OCI-LY1 (cell line): ENCODE measurements around the gene OR2T8.

Source experiments
- H2AFZ ChIP-seq: fragments of 200-600 bp; sonication (generic), shearing (Covaris generic); 2 replicates; pipeline ENCODE4 v1.6.0; 2014; ENCODE audit warnings: antibody characterized with exemption, mild to moderate bottlenecking, low read length
- H3F3A ChIP-seq: fragments of 200-600 bp; sonication (generic), shearing (Covaris generic); 2 replicates; pipeline ENCODE4 v1.6.0; 2014; ENCODE audit warnings: mild to moderate bottlenecking, antibody characterized with exemption, low read length, moderate library complexity; ENCODE audit not compliant: insufficient read depth
- H3K27ac ChIP-seq: fragments of 200-600 bp; sonication (generic); 2 replicates; pipeline ENCODE4 v1.5.1; 2014; ENCODE audit warnings: low read length, mixed run types, mild to moderate bottlenecking, low read depth; ENCODE audit not compliant: poor library complexity, severe bottlenecking
- H3K27me3 ChIP-seq: fragments of 200-600 bp; sonication (generic); 2 replicates; pipeline ENCODE4 v1.6.0; 2014; ENCODE audit warnings: antibody characterized with exemption, mild to moderate bottlenecking, low read length, moderate library complexity; ENCODE audit not compliant: insufficient read depth
- H3K36me3 ChIP-seq: fragments of 200-600 bp; sonication (generic); 2 replicates; pipeline ENCODE4 v1.6.1; 2014; ENCODE audit warnings: mild to moderate bottlenecking, antibody characterized with exemption, low read length, moderate library complexity, mixed read lengths; ENCODE audit not compliant: insufficient read depth
- H3K4me1 ChIP-seq: fragments of 200-600 bp; sonication (generic); 2 replicates; pipeline ENCODE4 v1.5.1; 2014; ENCODE audit warnings: mild to moderate bottlenecking, low read length, moderate library complexity; ENCODE audit not compliant: insufficient read depth, severe bottlenecking
- H3K4me2 ChIP-seq: fragments of 200-600 bp; sonication (generic), shearing (Covaris generic); 2 replicates; pipeline ENCODE4 v1.6.1; 2014; ENCODE audit warnings: low read length
- H3K4me3 ChIP-seq: fragments of 200-600 bp; sonication (generic); 2 replicates; pipeline ENCODE4 v1.5.1; 2014; ENCODE audit warnings: low read length, low read depth, mild to moderate bottlenecking, mixed read lengths; ENCODE audit not compliant: poor library complexity, severe bottlenecking
- H3K79me2 ChIP-seq: fragments of 200-600 bp; shearing (Covaris generic); 2 replicates; pipeline ENCODE4 v1.6.1; 2016; ENCODE audit warnings: mixed run types, low read length, mixed read lengths; ENCODE audit not compliant: insufficient read depth
- H3K9ac ChIP-seq: fragments of 200-600 bp; sonication (generic), shearing (Covaris generic); 2 replicates; pipeline ENCODE4 v1.6.1; 2014; ENCODE audit warnings: mild to moderate bottlenecking, low read length, mixed read lengths
- H3K9me2 ChIP-seq: fragments of 200-600 bp; sonication (generic), shearing (Covaris generic); 2 replicates; pipeline ENCODE4 v1.6.1; 2014; ENCODE audit warnings: low read depth, mild to moderate bottlenecking, low read length, mixed read lengths
- H3K9me3 ChIP-seq: fragments of 200-600 bp; shearing (Covaris generic); 2 replicates; pipeline ENCODE4 v1.6.1; 2014; ENCODE audit warnings: low read length, mixed read lengths
- H4K20me1 ChIP-seq: fragments of 200-600 bp; sonication (generic), shearing (Covaris generic); 2 replicates; pipeline ENCODE4 v1.6.0; 2016; ENCODE audit warnings: mild to moderate bottlenecking, low read length; ENCODE audit not compliant: insufficient read depth
- CTCF ChIP-seq: fragments of 200-600 bp; sonication (generic), shearing (Covaris generic); IDR thresholded peaks from 2 replicates; pipeline ENCODE4 v1.5.1; 2017; ENCODE audit warnings: mild to moderate bottlenecking, antibody characterized with exemption, low read length, moderate library complexity, mixed read lengths
- EZH2 ChIP-seq: fragments of 200-600 bp; sonication (generic), shearing (Covaris generic); IDR thresholded peaks from 2 replicates; pipeline ENCODE4 v1.8.0; 2017; ENCODE audit warnings: borderline replicate concordance, mixed run types, mild to moderate bottlenecking, antibody characterized with exemption, low read length, moderate library complexity, mixed read lengths

The OR2T8 gene

GRCh38 chr1:247923941-247924340 lies 3.9 kb downstream of the OR2T8 start:
- H3K9me2 ChIP-seq = no peaks in the 10 kb centered on the region
- H3K4me1 ChIP-seq = no peaks in the 10 kb centered on the region
- no peaks in the 10 kb centered on the region for H3F3A ChIP-seq
- H4K20me1 ChIP-seq = no peaks in the 10 kb centered on the region
- no peaks in the 10 kb centered on the region for H3K36me3 ChIP-seq
- H3K9me3 ChIP-seq = no peaks in the 10 kb centered on the region
- no peak overlapping the region for H3K4me3 ChIP-seq
- H3K79me2 ChIP-seq = no peaks in the 10 kb centered on the region
- no peak overlapping the region for H3K9ac ChIP-seq
- no peak overlapping the region for H3K27ac ChIP-seq
- no peaks in the 10 kb centered on the region for H3K27me3 ChIP-seq
- no peak overlapping the region for H3K4me2 ChIP-seq
- TF ChIP-seq CTCF = no peak
- TF ChIP-seq EZH2 = no peak
- H2AFZ ChIP-seq = no peak overlapping the region

- H3K36me3 ChIP-seq = no peaks in the 10 kb centered on the region
- no peaks in the 10 kb centered on the region for H3K9me2 ChIP-seq
- H3K27ac ChIP-seq = no peak within 1 kb of the TSS
- H3K4me2 ChIP-seq = no peak within 1 kb of the TSS
- no peak within 1 kb of the TSS for H2AFZ ChIP-seq
- H3K4me3 ChIP-seq = no peak within 1 kb of the TSS
- H3K9ac ChIP-seq = no peak within 1 kb of the TSS
- H3K4me1 ChIP-seq = no peaks in the 10 kb centered on the region
- TF ChIP-seq CTCF (no peak), EZH2 (no peak)
- no peaks in the 10 kb centered on the region for H4K20me1 ChIP-seq
- no peaks in the 10 kb centered on the region for H3F3A ChIP-seq
- H3K9me3 ChIP-seq = no peaks in the 10 kb centered on the region
- no peaks in the 10 kb centered on the region for H3K79me2 ChIP-seq
- no peaks in the 10 kb centered on the region for H3K27me3 ChIP-seq
These were observed 4.8 kb downstream of the OR2T8 start, which contains the start of gene OR2AJ1 for GRCh38 chr1:247924868-247925267. TSS of gene OR2AJ1 (plus strand) at chr1:247924889. CDS start at chr1:247933769, 8,880 bp downstream.

GRCh38 chr1:247933989-247934388 lies 13.9 kb downstream of the OR2T8 start:
- no peaks in the 10 kb centered on the region for H4K20me1 ChIP-seq
- no peaks in the 10 kb centered on the region for H3K79me2 ChIP-seq
- no peak overlapping the region for H3K27ac ChIP-seq
- H3K4me1 ChIP-seq = no peaks in the 10 kb centered on the region
- no peak overlapping the region for H2AFZ ChIP-seq
- TF ChIP-seq EZH2 (no peak), CTCF (no peak)
- H3K9me2 ChIP-seq = no peaks in the 10 kb centered on the region
- no peaks in the 10 kb centered on the region for H3K9me3 ChIP-seq
- no peaks in the 10 kb centered on the region for H3K36me3 ChIP-seq
- no peak overlapping the region for H3K4me2 ChIP-seq
- H3K4me3 ChIP-seq = no peak overlapping the region
- H3F3A ChIP-seq = no peaks in the 10 kb centered on the region
- H3K9ac ChIP-seq = no peak overlapping the region
- H3K27me3 ChIP-seq = no peaks in the 10 kb centered on the region
